GM10847 (cell line): ENCODE data around the gene SEZ6.

Source experiments
- POLR2A ChIP-seq: IDR thresholded peaks from 2 replicates; pipeline ENCODE4 v1.6.1; 2011; ENCODE audit not compliant: insufficient read length; ENCODE audit errors: extremely low read depth

The SEZ6 gene

GRCh38 chr17:28957992-28958355 lies 47.9 kb downstream of the SEZ6 start:
- TF ChIP-seq POLR2A: no peak

DNA sequence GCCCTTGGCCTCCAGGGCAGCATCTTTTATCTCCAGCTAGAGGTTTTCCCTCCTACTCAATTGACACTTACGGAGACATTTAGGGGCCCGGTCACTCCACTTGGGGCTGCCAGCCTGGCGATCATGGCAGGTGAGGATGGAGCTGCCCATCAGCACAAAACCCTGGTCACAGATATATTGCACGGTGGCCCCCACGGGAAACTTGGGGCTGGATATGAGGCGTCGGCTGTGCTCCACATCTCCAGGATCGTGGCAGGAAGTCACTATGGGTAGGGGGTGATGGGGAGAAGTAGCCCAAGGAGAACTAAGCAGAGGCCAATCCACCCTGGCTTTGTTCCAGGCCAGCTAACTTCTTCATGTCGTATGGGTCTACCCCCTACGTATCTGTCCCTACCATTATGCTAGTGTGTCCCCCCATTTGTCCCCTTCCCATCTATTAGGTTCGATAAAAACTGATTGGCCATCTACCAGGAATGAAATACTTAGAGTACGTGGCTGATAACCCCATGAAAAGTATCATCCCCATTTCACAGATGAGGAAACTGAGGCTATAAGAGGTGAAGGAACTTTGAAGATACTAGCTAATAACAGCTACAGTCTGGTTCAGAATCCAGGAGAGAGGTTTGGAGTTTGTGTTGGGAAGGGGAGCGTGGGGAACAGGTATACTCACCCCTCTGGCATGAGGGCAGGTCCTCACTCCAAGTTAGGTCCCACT lies 48.4 kb downstream of the SEZ6 start:
- no peak for TF ChIP-seq POLR2A

DNA sequence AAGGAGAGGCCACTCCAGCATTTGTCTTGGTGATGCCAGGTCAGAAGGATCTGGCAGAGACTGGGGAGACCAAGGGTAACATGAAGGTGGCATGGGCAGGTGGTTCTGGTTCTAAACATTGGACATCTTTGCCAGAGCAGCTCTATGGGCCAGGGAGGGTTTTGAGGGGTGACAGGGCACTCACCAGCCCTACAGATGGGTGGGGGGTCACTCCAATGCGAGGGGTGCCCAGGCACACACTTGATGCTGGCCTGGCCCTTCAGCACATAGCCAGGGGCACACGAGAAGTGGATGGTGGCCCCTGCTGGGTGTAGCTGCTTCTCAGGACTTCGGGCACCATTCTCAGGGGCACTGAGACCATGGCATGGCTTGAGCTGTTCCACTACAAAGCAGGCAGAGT lies 49.0 kb downstream of the SEZ6 start:
- no peak for TF ChIP-seq POLR2A

DNA sequence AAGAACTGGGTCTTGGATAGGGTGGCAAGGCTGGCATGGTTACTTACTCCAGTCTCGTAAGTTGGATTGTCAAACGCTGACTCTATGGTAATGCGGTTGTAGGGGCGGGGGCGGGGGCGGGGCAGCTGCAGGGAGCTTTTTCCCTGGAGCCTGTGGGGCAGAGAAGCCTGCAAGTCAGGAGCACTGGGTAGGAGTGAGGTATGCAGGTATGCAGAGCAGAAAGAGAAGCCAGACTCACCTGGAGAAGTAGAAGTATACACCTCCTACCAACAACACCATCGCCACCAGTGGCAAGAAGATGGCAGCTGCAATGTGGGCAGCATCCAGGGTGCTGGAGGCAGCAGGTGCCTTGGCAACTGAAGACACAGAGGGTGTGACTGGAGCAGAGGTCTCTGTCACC lies 49.7 kb downstream of the SEZ6 start:
- TF ChIP-seq POLR2A: no peak

GRCh38 chr17:28955408-28955807 lies 50.4 kb downstream of the SEZ6 start:
- no peak for TF ChIP-seq POLR2A

DNA sequence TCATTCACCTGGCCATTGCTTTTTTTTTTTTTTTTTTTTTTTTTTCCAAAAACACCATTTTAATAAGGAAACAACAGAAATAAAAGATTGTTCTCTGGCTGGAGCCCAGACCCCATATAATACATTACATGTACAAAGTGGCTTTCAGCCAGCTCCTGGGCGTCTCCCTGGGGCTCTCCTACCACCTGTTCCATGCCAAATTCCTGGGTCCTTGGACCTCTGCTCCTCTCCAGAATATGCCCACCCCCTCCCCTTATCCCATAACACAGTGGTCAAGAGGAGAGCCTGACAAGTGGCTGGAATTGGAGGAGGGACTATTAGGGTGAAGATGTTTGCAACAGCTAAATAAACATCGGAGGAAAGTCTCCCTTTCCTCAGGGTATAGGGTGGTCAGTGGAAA lies 50.9 kb downstream of the SEZ6 start:
- TF ChIP-seq POLR2A: no peak

DNA sequence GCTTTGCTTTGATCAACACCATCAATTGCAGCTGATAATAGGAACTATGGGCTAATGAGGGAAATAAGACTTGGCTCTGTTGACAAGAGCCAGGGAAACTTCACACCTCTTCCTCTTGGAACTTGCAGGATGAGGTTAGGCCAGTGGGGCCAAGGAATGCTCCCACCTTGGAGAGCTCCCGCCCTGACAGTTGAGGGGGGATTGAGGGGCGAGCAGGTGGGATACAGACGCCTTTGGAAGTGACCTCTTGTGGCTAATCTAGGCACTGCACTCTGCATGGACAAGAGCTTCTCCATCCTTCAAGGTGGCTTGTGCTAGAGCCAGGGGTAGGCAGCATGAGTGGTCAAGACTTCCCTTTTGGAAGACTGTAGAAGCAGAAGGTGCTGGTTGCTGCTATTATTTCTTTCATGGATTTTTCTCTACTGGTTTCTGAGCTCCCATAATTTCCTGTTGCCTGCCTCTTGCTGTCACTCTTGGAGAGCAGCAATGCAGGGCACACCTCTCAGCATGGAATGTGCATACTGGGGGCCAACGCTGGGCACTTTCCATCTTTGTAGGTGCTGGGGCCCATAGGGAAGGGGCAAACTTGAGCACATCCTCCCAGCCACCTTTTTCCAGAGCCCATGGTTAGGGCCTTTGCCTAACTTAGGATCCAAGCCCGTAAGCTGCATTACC lies 52.3 kb downstream of the SEZ6 start:
- no peak for TF ChIP-seq POLR2A

- TF ChIP-seq POLR2A: peak; percentile 32
Observed at GRCh38 chr17:28951991-28952975, 53.5 kb downstream of the SEZ6 start.

- TF ChIP-seq POLR2A: no peak
Observed at GRCh38 chr17:28951428-28951990, 54.3 kb downstream of the SEZ6 start, which contains the start of gene PHF12. Gene PHF12, minus strand, starts transcription at chr17:28951518. Its CDS starts 558 bp downstream, at chr17:28950960.

GRCh38 chr17:28950752-28951427 lies 54.9 kb downstream of the SEZ6 start:
- TF ChIP-seq POLR2A: no peak

DNA sequence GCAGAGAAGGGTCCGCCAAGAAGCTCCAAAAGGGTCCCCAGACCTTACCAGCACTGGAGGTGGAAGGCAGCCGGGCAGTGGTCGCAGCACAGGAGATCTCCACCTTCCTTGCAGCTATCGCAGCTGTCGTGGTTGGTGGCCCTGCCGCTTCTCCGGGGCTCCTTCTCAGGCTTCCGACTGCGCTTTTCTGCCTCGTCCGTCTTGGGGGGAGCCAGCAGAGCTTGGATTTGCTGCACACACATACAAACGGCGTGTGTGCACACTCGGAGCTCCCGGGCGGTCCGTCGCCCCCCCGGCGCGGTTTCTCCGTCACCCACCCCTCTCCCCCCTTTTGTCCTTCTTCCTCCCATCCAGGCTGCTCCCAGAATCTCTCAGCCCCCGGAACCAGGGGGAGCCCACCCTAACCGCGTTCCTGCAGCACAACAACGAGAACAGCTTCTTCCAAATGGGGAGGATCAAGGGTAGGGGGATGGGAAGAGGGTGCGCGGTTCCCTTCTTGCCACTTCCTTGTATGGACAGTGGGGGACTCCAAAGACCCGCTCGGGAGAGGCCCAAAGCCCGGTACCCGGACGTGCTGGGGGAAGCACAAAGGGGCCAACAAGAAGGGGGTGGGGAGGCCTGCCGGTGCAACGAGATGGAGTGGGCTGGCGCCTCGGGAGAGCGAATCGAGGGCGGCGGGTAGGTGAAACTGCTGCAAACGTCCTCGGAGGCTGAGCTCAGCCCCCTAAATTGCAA lies 55.6 kb downstream of the SEZ6 start:
- TF ChIP-seq POLR2A: no peak

DNA sequence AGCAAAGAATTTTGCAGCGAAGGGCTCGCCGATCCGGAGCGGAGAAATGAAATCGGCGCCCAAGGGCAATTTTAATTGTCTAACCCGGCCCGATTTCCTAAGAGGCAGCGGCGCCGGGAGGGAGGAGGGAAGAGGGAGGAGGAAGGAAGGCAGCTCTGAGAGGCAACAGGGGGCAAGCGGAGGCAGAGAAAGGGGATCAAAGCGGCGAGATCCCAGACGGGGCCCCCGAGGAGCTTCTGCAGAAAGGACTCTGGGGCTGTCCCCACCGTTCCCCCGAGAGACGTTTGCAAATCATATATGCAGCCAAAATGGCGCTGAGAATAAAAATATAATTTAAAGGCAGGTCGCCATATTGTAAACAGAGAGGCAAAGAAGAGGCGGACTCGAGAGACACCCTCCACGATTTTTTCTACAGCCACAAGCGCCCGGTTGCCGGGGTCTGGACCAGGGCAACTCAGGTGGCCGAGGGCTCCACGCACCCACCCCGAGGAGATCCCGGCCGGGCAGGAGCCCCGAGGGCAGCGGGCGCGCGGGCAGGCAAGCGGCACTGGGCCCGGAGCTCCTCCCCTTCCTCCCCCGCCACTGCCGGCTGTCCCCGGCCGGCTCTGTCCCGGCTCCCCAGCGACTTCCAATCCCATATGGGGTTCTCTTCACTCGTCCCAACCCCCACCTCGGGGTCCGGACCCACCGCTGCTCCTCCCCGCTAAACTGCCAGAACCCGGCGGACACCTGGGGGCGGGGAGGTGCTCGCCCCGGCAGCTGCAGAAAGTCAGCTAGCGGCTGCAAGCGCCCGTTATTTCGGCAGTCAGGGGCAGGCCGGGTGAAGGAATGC lies 56.4 kb downstream of the SEZ6 start:
- peak; percentile 41 for TF ChIP-seq POLR2A

GRCh38 chr17:28948873-28949184 lies 57.0 kb downstream of the SEZ6 start:
- TF ChIP-seq POLR2A: no peak
